ENCODE measurements around the gene PLCD3. TPM values are rescaled to one million over a fixed set of nuclear protein-coding genes. Genes with fewer than 3 reads are reported as not detected.
"Not testable (repeated sequence)": the region's sequence is repeated elsewhere in the genome, so short reads cannot be mapped to it uniquely, and the experiment has no call there.

The PLCD3 gene
- total and polyA plus RNA-seq, 8 donors = 12.5 to 49.1 (median 16.9) TPM

DNA sequence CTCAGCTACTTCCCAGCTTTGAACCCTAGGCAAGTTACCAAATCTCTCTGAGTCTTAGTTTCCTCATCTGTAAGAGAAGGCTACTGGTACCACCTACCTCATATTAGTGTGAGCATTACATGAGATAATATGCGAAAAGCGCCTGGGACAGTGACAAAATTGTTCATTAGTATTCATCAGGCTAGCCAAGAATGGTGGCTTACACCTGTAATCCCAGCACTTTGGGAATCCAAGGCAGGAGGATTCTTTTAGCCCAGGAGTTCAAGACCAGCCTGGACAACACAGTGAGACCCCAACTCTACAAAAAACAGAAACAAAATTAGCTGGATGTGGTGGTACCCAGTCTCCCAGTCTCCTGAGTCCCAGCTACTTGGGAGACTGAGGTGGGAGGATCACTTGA is 3.3 kb downstream of the PLCD3 start:
- no peak for DNase-seq
- H3K36me3 ChIP-seq = no peaks in the 10 kb centered on the region
- no peaks in the 10 kb centered on the region for H3K9me3 ChIP-seq
- TF ChIP-seq, protein P1, sequence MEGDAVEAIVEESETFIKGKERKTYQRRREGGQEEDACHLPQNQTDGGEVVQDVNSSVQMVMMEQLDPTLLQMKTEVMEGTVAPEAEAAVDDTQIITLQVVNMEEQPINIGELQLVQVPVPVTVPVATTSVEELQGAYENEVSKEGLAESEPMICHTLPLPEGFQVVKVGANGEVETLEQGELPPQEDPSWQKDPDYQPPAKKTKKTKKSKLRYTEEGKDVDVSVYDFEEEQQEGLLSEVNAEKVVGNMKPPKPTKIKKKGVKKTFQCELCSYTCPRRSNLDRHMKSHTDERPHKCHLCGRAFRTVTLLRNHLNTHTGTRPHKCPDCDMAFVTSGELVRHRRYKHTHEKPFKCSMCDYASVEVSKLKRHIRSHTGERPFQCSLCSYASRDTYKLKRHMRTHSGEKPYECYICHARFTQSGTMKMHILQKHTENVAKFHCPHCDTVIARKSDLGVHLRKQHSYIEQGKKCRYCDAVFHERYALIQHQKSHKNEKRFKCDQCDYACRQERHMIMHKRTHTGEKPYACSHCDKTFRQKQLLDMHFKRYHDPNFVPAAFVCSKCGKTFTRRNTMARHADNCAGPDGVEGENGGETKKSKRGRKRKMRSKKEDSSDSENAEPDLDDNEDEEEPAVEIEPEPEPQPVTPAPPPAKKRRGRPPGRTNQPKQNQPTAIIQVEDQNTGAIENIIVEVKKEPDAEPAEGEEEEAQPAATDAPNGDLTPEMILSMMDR (IDR thresholded peaks at IDR 0.05) = no peak
- H3K27ac ChIP-seq = peak overlapping the region; percentile 65 to 73
- H3K4me1 ChIP-seq = peaks cover 29 to 60% of the 10 kb centered on the region in 2 donors
- intact Hi-C loops (cut with DNase I) = loop anchor here in 1 of 2 donors (10.0 kb wide), 1 partner anchor 214 kb away; the partner anchor contains the start of gene GFAP
- H3K4me3 ChIP-seq = no peak overlapping the region
- no peak for ATAC-seq
- no peaks in the 10 kb centered on the region for H3K27me3 ChIP-seq

DNA sequence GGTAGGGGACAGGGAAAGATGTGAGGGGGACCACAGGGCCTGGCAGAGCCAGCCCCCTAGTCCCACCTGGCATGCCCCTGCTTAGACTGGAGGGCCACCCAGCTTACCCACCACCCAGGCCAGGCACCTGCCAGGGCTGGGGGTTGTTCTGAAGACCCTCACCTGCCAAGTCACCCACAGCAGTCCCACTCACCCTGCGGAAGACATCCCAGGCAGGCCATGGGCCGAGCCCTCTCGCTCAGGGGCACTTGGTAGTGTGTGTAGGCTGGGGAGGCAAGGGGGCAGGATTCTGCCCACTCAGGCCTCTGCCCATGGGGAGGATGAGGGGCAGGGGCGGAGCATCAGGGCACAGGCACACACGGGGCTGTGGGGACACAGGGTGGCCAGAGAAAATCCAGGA is 4.0 kb downstream of the PLCD3 start:
- no peaks in the 10 kb centered on the region for H3K36me3 ChIP-seq
- H3K4me3 ChIP-seq = no peak overlapping the region
- ATAC-seq (no peak), DNase-seq (peak in 1 of 4 donors; percentile 44)
- peaks cover 31 to 66% of the 10 kb centered on the region in 2 donors for H3K4me1 ChIP-seq
- H3K9me3 ChIP-seq = no peaks in the 10 kb centered on the region
- intact Hi-C loops (cut with DNase I) = loop anchor here in 1 of 2 donors (10.0 kb wide), 1 partner anchor 214 kb away; the partner anchor contains the start of gene GFAP
- H3K27me3 ChIP-seq = no peaks in the 10 kb centered on the region
- H3K27ac ChIP-seq = peak overlapping the region; percentile 65 to 73
- TF ChIP-seq, protein P1 (IDR thresholded peaks at IDR 0.05) = no peak

DNA sequence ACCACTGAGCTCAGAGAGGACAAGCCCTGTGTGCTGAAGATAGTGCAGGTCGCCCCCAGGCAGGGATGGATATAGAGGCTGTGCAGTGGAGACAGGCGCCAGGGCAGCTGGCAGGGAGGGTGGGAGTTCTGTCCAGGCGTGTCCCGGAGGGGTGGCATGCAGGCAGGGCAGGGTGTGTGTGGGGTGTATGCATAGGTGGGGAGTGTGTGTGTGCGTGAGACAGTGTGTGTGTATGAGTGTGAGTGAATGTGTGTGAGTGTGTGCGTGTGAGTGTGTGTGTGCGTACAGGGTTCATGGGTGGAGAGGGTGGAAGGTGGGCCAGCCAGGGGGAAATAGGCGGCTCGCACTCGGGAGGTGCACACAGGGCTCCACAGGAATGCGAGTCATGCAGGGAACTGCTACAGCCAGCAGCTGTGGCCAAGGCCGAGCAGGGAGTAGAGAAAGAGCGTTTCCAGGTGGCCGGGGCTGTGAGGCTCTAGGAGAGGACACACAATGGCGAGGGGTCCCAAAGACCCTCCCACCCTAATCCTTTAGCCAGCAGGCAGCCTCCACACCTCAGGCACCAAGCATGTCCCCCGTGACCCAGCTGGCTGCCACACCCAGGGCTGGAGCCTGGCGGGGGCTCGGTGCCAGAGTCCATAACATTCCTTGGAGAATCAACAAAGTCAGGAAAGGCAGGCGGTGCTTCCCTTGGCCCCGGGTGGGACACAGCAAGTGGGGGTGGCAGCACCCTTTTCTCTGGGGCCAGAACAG is 4.6 kb downstream of the PLCD3 start:
- peak in 1 of 4 donors; percentile 81 for DNase-seq
- Histone ChIP-seq H3K27me3 (no peaks in the 10 kb centered on the region), H3K36me3 (no peaks in the 10 kb centered on the region), H3K27ac (peak overlapping the region; percentile 65 to 73), H3K4me1 (peaks cover 31 to 71% of the 10 kb centered on the region in 2 donors), H3K4me3 (no peak overlapping the region), H3K9me3 (no peaks in the 10 kb centered on the region)
- TF ChIP-seq, protein P1 (IDR thresholded peaks at IDR 0.05) = no peak
- peak; percentile 21 for ATAC-seq
- intact Hi-C loops (cut with DNase I) = loop anchor here in 1 of 2 donors (10.0 kb wide), 1 partner anchor 213 kb away; the partner anchor contains the start of gene GFAP

DNA sequence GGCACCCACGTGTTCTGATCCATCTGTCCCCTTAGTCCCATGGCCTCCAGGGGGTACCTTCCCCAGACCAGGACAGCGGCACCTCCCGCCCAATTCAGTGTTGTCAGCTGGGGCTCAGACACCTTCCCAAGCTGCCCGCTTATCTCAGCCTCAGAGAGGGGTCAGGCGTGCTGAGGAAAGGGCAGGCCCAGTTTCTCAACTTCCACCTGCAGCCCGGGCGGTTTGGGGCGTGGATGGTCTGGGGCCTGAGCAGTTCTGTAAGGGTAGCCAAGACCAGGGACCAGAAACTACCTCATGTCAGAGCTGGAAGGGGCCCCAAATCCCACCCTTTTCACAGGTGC is 5.1 kb downstream of the PLCD3 start:
- Histone ChIP-seq H3K27ac (peak overlapping the region in 1 of 2 donors; percentile 73), H3K9me3 (no peaks in the 10 kb centered on the region), H3K36me3 (no peaks in the 10 kb centered on the region), H3K4me1 (peaks cover 31 to 77% of the 10 kb centered on the region in 2 donors), H3K27me3 (no peaks in the 10 kb centered on the region), H3K4me3 (no peak overlapping the region)
- TF ChIP-seq, protein P1 (IDR thresholded peaks at IDR 0.05) = no peak
- DNase-seq (peak in 1 of 4 donors; percentile 75), ATAC-seq (no peak)
- intact Hi-C loops (cut with DNase I) = loop anchor here in 1 of 2 donors (10.0 kb wide), 1 partner anchor 212 kb away; the partner anchor contains the start of gene GFAP

DNA sequence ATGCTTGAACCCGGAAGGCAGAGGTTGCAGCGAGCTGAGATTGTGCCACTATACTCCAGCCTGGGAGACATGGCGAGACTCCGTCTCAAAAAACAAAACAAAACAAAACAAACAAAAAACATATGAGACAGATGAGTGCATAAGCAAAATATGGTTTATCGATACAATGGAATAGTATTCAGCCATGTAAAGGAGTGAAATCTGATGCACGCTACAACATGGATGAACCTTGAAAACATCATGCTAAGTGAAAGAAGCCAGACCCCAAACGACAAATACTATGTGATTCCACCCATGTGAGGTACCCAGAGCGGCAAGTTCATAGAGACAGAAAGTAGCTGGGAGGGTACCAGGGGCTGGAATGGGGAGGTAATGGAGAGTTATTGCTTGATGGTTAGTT is 6.8 kb downstream of the PLCD3 start:
- Histone ChIP-seq H3K27me3 (peaks cover 0 to 10% of the 10 kb centered on the region in 2 donors), H3K4me1 (peaks cover 24 to 65% of the 10 kb centered on the region in 2 donors), H3K4me3 (no peak overlapping the region), H3K36me3 (peaks cover 0 to 3% of the 10 kb centered on the region in 2 donors), H3K9me3 (no peaks in the 10 kb centered on the region), H3K27ac (no peak overlapping the region)
- intact Hi-C loops (cut with DNase I) = loop anchor here in 1 of 2 donors (10.0 kb wide), 1 partner anchor 211 kb away; the partner anchor contains the start of gene GFAP
- ATAC-seq (no peak), DNase-seq (no peak)
- TF ChIP-seq, protein P1 (IDR thresholded peaks at IDR 0.05) = no peak

DNA sequence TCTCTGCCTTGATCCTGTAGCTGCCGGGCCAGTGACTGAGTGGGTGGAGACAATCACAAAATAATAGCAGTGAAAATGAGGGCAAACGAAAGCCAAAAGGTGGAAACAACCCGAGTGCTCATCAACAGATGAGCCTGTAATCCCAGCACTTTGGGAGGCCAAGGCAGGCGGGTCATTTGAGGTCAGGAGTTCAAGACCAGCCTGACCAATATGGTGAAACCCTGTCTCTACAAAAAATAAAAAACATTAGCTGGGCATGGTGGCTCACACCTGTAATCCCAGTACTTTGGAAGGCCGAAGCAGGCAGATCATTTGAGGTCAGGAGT is 7.6 kb downstream of the PLCD3 start:
- not testable (repeated sequence) for DNase-seq, H3K9me3 ChIP-seq, H3K4me3 ChIP-seq, ATAC-seq
- Histone ChIP-seq H3K4me1 (peaks cover 24 to 65% of the 10 kb centered on the region in 2 donors), H3K27me3 (peaks cover 0 to 13% of the 10 kb centered on the region in 2 donors), H3K27ac (peak overlapping the region in 1 of 2 donors; percentile 76), H3K36me3 (peaks cover 0 to 10% of the 10 kb centered on the region in 2 donors)
- intact Hi-C loops (cut with DNase I) = loop anchor here in 1 of 2 donors (10.0 kb wide), 1 partner anchor 210 kb away; the partner anchor contains the start of gene GFAP
